Measurements from ENCODE around the gene ZWILCH. TPM values are rescaled to one million over a fixed set of nuclear protein-coding genes. Genes with fewer than 3 reads are reported as not detected.

The ZWILCH gene
- total RNA-seq, 2 donors from 2014 or later, result 24.6 to 45.0 TPM

DNA sequence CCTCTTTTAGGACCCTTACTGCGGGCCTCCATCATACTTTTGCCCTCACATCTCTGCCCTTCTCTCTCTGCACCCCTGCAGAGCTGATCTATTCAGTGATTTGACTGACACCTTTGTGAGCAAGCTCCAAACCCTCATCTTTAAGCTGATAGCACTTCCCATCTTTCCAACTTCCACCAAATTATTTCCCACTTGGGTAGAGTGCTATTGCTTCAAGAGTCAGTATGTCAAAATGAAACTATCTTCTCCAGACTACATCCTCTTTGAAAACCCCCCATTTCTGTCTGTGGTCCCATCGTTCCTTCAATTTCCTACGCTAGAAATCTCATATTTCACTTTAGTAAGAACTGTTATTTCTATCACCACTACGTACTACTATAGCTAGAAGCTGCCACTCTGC lies 19.7 kb downstream of the ZWILCH start:
- H3K27me3 Mint-ChIP-seq, result no peaks in the 10 kb centered on the region
- no peak for ATAC-seq

DNA sequence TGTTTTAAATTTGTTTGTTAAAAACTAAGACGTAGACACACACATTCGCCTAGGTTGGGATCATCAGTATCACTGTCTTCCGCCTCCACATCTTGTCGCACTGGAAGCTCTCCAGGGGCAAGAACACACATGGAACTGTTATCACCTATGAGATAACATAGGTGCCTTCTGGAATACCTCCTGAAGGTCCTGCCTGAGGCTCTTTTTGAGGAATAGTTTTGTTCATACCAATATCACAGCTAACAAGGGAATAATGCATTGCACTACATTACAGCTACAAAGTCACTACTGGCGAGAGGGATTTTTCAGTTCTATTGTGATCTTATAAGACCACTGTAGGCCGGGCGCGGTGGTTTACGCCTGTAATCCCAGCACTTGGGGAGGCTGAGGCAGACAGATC lies 29.9 kb downstream of the ZWILCH start:
- Mint-ChIP-seq H3K36me3 (peaks cover 18% of the 10 kb centered on the region), H3K9me3 (no peaks in the 10 kb centered on the region), H3K4me3 (no peak overlapping the region), H3K27me3 (no peaks in the 10 kb centered on the region), H3K4me1 (ENCODE audit: low read depth in 2 of 2) (no peaks in the 10 kb centered on the region), H3K27ac (no peak overlapping the region)
- ATAC-seq (no peak), DNase-seq (ENCODE audit: low spot score) (no peak)

More for the DNA sequence above, 19.7 kb downstream of the ZWILCH start:
- Mint-ChIP-seq H3K9me3 (no peaks in the 10 kb centered on the region), H3K36me3 (peaks cover 29% of the 10 kb centered on the region), H3K27ac (no peak overlapping the region), H3K4me1 (ENCODE audit: low read depth in 2 of 2) (peaks cover 4 to 10% of the 10 kb centered on the region in 2 donors), H3K4me3 (no peak overlapping the region)
- no peak for DNase-seq (ENCODE audit: low spot score)

DNA sequence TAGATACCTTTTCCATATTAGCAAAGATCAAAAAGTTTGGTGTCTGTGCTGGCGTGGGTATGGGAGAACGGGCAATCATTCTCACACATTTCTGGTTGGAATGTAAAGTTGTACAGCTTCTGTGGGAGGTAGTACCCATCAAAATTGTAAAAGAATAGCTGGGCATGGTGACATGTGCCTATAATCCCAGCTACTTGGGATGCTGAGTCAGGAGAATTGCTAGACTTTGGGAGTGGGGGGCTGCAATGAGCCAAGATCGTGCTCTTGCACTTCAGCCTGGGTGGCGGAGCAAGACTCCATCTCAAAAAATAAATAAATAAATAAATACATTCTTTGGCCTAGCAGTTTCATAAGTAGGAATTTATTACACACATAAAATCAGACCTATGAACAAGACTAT lies 37.8 kb downstream of the ZWILCH start:
- no peaks in the 10 kb centered on the region for H3K27me3 Mint-ChIP-seq
- DNase-seq (ENCODE audit: low spot score) (no peak), ATAC-seq (no peak)
- peaks cover 13% of the 10 kb centered on the region for H3K36me3 Mint-ChIP-seq
- no peaks in the 10 kb centered on the region for H3K4me1 Mint-ChIP-seq (ENCODE audit: low read depth in 2 of 2)
- H3K27ac Mint-ChIP-seq, result no peak overlapping the region
- H3K4me3 Mint-ChIP-seq, result no peak overlapping the region
- H3K9me3 Mint-ChIP-seq, result no peaks in the 10 kb centered on the region

DNA sequence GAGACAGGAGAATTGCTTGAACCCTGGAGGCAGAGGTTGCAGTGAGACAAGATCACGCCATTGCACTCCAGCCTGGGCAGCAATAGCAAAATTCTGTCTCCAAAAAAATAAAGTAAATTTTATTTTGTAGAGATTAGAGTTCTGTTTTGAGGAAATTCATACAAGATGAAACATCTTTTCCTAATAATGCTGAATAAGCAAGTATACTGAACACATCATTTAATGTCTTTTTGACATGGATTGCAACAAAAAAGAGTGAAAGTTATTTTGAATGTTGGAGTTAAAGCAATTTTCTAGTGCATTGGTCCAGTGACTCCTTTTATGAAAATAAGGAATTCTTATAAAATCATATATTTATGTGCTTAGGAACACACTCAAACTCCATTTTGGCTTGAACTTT lies 40.1 kb downstream of the ZWILCH start:
- no peaks in the 10 kb centered on the region for H3K9me3 Mint-ChIP-seq
- no peaks in the 10 kb centered on the region for H3K4me1 Mint-ChIP-seq (ENCODE audit: low read depth in 2 of 2)
- peaks cover 4% of the 10 kb centered on the region for H3K36me3 Mint-ChIP-seq
- no peaks in the 10 kb centered on the region for H3K27me3 Mint-ChIP-seq
- no peak overlapping the region for H3K4me3 Mint-ChIP-seq
- no peak overlapping the region for H3K27ac Mint-ChIP-seq
- DNase-seq (ENCODE audit: low spot score) (no peak), ATAC-seq (no peak)

DNA sequence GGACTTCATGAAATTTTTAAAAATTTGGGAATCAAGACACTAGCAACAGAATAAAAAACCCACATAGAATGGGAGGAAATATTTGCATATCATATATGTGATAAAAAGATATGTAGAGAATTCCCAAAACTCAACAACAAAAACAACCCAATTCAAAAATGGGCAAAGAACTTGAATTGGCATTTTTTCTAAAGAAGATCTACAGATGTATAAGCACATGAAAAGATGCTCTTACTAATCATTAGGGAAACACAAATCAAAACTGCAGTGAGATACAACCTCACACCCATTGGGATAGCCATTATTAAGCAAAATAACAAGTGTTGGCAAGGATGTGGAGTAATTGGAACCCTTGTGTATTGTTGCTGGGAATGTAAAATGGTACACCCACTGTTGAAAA lies 50.6 kb downstream of the ZWILCH start:
- H3K9me3 Mint-ChIP-seq, result no peaks in the 10 kb centered on the region
- no peak for ATAC-seq
- no peak overlapping the region for H3K4me3 Mint-ChIP-seq

DNA sequence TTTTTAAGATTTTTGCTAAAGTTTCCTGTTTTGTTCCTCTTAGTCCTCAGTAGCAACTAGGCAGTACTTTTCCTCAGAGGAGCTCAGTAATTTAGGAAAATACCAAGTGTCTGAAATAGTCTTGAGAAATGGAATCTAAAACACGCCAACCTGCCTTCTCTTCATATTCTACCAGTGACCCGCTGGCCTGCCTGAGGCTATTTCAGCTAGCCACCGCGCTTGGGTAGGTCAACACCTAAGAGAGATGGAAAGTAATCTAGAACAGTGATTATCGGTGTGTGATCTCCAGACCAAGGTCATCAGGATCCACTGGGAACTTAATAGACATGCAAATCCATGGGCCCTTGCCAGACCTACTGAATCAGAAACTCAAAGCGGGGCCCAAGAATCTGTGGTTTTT lies 53.1 kb downstream of the ZWILCH start:
- H3K4me3 Mint-ChIP-seq, result no peak overlapping the region
- H3K9me3 Mint-ChIP-seq, result no peaks in the 10 kb centered on the region
- no peaks in the 10 kb centered on the region for H3K36me3 Mint-ChIP-seq
- no peaks in the 10 kb centered on the region for H3K27me3 Mint-ChIP-seq
- no peak for ATAC-seq
- DNase-seq (ENCODE audit: low spot score), result no peak
- no peaks in the 10 kb centered on the region for H3K4me1 Mint-ChIP-seq (ENCODE audit: low read depth in 2 of 2)
- H3K27ac Mint-ChIP-seq, result no peak overlapping the region

More for the DNA sequence above, 50.6 kb downstream of the ZWILCH start:
- no peak for DNase-seq (ENCODE audit: low spot score)
- H3K27me3 Mint-ChIP-seq, result no peaks in the 10 kb centered on the region
- H3K4me1 Mint-ChIP-seq (ENCODE audit: low read depth in 2 of 2), result no peaks in the 10 kb centered on the region
- no peaks in the 10 kb centered on the region for H3K36me3 Mint-ChIP-seq
- no peak overlapping the region for H3K27ac Mint-ChIP-seq

DNA sequence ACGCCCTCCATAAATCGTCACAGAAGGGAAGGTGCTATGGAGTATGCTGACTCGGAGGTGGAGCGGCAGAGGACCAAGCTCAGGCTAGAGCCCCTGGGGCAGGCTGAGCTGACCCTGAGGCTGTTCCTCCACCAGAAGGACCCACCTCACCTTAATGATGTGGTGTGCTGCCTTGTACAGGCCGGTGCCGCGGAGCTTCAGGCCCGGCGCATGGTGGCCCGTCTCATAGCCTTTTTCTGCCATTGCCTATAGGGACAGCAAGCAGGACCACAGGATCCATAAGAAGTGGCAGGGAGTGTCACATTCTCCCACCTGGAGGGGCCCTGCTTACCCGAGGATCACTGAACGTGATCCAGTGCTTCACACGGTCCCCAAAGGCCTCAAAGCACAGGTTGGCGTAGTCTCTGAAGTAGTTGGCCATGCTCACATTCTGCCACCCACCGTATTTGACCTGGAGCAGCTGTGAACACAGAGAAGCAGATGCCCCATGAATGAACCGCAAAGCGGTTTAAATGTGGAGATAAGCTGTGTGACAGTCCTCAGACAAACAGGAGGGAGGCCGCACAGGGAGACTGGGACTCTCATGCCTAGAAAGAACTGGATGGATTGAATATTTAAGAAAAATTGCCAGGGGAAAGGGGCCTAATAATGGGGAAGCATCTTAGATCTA lies 55.9 kb downstream of the ZWILCH start:
- no peaks in the 10 kb centered on the region for H3K9me3 Mint-ChIP-seq
- no peak overlapping the region for H3K27ac Mint-ChIP-seq
- no peaks in the 10 kb centered on the region for H3K27me3 Mint-ChIP-seq
- H3K36me3 Mint-ChIP-seq, result no peaks in the 10 kb centered on the region
- DNase-seq (ENCODE audit: low spot score), result no peak
- ATAC-seq, result no peak
- no peak overlapping the region for H3K4me3 Mint-ChIP-seq
- no peaks in the 10 kb centered on the region for H3K4me1 Mint-ChIP-seq (ENCODE audit: low read depth in 2 of 2)

DNA sequence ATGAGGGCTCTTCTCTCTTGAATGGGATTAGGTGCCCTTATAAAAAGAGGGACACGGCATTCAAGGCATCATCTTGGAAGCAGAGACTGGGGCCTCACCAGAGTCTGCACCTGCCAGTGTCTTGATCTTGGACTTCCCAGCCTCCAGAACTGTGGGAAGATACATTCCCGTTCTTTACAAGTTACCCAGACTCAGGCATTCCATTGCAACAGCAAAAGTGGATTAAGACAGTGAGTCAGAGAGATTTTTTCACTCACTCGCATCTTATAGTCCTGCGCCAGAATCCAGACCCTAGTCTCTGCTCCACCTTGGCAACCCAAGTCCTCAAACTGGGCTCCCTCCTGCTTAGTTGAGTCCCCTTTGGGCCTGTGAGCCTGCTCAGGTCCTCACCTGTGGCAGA lies 58.0 kb downstream of the ZWILCH start:
- no peak for ATAC-seq
- no peaks in the 10 kb centered on the region for H3K27me3 Mint-ChIP-seq
- H3K4me1 Mint-ChIP-seq (ENCODE audit: low read depth in 2 of 2), result peaks cover 6 to 10% of the 10 kb centered on the region in 2 donors
- no peak overlapping the region for H3K27ac Mint-ChIP-seq
- H3K36me3 Mint-ChIP-seq, result no peaks in the 10 kb centered on the region
- H3K9me3 Mint-ChIP-seq, result no peaks in the 10 kb centered on the region
- DNase-seq (ENCODE audit: low spot score), result no peak
- H3K4me3 Mint-ChIP-seq, result no peak overlapping the region

DNA sequence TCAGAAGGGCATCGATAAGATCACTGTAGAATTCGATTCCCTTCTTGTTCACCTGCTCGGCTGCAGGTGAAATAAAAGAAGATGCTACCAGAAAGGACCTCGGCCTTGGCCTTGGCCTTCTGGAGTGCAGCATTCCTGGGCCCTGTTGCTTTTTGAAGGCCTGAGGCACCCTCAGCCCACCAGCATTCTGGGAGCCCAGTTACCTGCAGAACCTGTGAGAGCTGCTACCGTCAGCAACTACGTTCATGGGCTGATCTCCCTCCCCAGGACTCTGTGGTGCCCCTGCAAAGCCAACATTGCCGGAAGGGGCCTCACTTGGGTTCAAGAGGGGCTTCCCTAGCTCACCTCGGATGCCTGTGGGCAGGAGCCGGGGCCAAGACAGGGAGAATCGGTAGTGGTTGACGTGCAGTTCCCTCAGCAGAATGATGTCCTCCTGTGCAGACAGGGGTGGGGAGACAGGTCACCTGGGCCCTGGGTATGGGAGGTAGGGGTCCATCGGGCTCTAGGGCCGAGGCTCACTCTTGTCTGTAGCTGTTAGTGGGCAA lies 58.5 kb downstream of the ZWILCH start:
- H3K4me1 Mint-ChIP-seq (ENCODE audit: low read depth in 2 of 2), result peaks cover 6 to 10% of the 10 kb centered on the region in 2 donors
- no peak for DNase-seq (ENCODE audit: low spot score)
- no peaks in the 10 kb centered on the region for H3K27me3 Mint-ChIP-seq
- no peak overlapping the region for H3K4me3 Mint-ChIP-seq
- H3K27ac Mint-ChIP-seq, result no peak overlapping the region
- H3K36me3 Mint-ChIP-seq, result no peaks in the 10 kb centered on the region
- no peaks in the 10 kb centered on the region for H3K9me3 Mint-ChIP-seq
- no peak for ATAC-seq

DNA sequence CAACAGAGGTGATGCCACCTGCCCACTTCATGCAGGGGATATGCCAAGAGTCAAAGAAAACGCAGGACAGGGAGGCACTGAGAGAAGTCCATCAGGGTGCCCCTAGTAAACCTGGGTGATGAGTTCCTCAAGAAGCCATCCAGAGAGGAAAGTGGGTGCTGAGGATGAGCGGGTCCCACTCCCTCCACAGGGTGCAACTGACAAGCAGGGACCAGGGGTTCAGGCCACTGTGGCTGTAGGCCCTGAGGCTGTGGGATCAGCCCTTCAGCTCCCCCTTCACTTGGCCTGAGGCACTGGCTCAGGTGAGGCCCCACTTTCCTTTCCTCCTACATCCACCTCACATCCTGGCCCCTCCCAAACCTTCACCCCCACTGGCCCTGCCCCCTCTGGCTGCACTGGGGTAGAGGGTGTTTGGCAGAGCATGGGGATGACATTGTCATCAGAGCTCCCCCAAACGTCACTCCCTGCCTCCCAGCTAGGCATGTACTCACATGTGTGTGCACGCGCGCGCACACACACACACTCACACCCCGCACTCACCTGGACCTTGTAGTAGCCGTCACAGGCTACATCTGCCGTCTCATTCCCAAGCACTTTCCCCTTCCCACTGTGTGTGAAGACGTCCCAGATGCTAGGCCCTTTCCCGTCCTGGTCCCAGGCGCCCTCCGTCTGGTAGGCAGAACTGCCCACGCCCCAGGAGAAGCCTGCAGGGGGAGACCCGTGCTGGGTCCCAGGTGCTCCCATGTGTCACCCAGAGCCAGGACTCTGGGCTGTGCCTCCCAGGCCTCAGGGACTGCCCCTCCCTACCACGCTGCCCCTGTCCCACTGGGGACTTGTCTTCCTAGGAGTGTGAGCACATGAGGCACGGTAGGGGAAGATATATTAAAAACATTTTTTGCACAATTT lies 59.3 kb downstream of the ZWILCH start:
- Mint-ChIP-seq H3K36me3 (no peaks in the 10 kb centered on the region), H3K27me3 (no peaks in the 10 kb centered on the region), H3K9me3 (no peaks in the 10 kb centered on the region), H3K4me1 (ENCODE audit: low read depth in 2 of 2) (peaks cover 6 to 10% of the 10 kb centered on the region in 2 donors), H3K27ac (no peak overlapping the region), H3K4me3 (no peak overlapping the region)
- ATAC-seq (peak in 1 of 2 donors; percentile 41), DNase-seq (ENCODE audit: low spot score) (no peak)

DNA sequence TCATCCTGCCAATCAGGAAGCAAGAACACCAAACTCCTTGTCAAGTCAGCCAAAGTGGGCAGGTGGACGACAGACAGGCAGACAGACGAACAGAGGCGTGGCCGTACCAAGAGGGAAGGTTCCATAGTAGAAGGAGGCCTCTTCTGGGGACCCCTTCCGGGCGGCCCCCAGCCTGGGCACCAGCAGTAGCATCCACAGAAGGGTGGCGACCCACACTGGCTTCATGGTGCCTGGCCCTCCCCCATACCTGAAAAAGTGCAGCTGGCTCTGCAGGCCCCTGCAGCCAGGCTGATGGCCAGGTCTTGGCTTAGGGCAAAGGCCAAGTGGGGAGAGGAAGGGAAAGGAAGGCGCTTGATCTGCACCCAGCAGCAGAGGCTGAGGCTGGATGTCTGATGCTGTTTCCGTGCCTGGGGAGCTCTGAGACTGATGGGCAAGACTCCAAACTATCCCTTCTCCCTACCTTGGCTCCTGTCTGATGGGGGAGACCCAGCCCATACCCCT lies 60.1 kb downstream of the ZWILCH start:
- Mint-ChIP-seq H3K36me3 (no peaks in the 10 kb centered on the region), H3K27ac (no peak overlapping the region), H3K4me3 (no peak overlapping the region), H3K4me1 (ENCODE audit: low read depth in 2 of 2) (peaks cover 6 to 10% of the 10 kb centered on the region in 2 donors), H3K27me3 (no peaks in the 10 kb centered on the region), H3K9me3 (no peaks in the 10 kb centered on the region)
- DNase-seq (ENCODE audit: low spot score), result no peak
- no peak for ATAC-seq

DNA sequence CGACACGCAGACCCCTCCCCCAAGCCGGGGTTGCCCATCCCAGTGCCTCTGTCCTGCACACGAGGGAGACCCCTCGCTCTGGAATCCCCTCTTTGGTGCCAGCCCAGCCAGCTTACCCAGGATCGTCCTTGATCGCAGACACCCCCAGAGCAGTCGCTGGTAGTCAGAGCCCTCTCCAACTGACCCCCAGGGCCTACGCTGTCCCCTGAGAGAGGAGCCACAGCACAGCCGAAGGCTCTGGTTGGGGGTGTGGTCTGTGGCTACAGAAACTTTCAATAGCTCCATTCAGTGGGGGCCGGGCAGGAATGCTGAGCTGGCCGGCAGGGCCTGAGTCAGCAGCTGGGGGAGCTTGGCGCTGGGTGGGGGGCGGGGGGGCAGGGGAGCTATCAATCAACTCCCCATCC lies 60.6 kb downstream of the ZWILCH start, which contains the start of gene LCTL:
Gene LCTL, minus strand, starts transcription at position 258 of the 404 bp plus-strand sequence. CDS start 633 bp downstream, outside the sequence.
- Mint-ChIP-seq H3K36me3 (no peaks in the 10 kb centered on the region), H3K4me3 (peak within 1 kb of the TSS; percentile 28), H3K27ac (peak within 1 kb of the TSS; percentile 7 to 45), H3K27me3 (no peaks in the 10 kb centered on the region), H3K4me1 (ENCODE audit: low read depth in 2 of 2) (peaks cover 6 to 10% of the 10 kb centered on the region in 2 donors), H3K9me3 (no peaks in the 10 kb centered on the region)
- DNase-seq (ENCODE audit: low spot score) (no peak), ATAC-seq (no peak)

DNA sequence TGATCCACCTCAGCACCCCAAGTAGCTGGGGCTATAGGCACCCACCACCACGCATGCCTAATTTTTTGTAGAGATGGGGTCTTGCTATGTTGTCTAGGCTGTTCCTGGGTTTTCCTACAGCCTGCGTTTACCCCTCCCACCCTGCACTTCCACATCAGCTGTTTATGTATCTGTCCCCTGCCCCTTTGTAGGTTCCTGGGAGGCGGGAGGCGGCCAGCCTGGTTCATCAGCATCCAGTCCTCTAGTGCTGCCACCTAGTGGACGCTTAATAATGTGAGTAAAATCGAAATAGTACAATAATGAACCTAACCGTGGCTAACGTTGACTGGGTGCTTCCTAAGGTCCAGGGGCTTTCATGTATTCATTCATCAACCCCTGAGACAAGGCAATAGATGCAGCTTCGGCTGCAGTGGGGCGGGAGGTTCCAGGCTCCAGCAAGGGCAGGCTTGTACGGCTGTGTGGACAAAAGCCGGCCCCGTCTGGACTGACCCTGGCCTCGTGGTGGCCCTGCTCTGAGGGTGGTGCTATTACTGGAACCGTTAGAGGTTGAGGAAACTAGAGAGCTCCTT lies 61.9 kb downstream of the ZWILCH start:
- DNase-seq (ENCODE audit: low spot score), result no peak
- Mint-ChIP-seq H3K36me3 (no peaks in the 10 kb centered on the region), H3K9me3 (no peaks in the 10 kb centered on the region), H3K27ac (peak overlapping the region; percentile 7 to 45), H3K4me1 (ENCODE audit: low read depth in 2 of 2) (peaks cover 6 to 10% of the 10 kb centered on the region in 2 donors), H3K27me3 (no peaks in the 10 kb centered on the region), H3K4me3 (peak overlapping the region; percentile 28)
- no peak for ATAC-seq
